ENCODE data around the gene ZNF689.
A peak's percentile ranks its signal among the peaks of the same experiment; 100 is the strongest.

The ZNF689 gene

DNA sequence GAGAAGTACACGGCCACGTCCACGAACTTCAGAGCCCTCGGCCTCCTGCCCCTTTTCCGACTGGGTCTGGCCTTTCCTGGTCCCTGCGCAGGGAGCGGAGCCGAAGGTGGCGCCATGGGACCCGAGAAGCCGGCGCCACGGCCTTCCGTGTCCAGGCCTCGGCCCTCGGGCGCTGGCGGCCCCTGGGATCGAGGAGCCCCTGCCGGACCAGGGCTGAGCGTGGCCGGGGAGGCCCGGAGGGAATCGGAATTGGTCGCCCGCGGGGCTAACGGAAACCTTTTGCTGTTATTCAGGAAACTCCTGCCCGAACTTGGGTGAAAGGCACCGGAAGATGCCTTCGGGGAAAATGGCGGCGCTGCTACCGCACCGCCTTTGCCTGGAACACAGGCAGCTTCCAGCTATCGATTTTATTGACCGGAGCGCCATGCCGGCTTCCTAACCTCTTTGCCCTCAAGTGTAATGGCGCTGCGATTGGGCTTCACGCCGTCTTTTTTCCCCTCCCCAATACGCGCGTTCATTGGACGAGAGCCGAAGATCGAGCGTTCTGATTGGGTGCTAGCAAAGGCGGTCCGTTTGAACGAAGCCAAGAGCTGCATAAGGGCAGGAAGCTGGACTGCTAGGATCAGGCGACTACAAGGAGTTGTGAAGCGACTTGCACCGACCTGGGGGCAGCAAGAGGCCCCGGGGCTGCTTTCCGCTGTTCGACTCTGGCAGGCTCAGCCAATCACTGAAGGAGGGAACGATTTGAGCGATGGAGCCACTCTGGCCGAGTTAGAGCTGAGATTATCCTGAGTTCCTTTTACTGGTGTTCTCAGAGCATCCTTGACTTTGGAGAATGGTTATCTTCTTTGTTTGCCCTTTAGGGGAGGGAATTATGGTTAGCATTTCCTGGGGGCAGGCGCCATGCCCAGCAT is at the start of gene ZNF689:
TSS of gene ZNF689 (minus strand) at position 464 of the 914 bp plus-strand sequence. CDS start at position 116, 348 bp downstream.
- peak; percentile 88 to 89 for DNase-seq (ENCODE audit: low read depth in 1 of 2, low spot score in 1 of 2)

DNA sequence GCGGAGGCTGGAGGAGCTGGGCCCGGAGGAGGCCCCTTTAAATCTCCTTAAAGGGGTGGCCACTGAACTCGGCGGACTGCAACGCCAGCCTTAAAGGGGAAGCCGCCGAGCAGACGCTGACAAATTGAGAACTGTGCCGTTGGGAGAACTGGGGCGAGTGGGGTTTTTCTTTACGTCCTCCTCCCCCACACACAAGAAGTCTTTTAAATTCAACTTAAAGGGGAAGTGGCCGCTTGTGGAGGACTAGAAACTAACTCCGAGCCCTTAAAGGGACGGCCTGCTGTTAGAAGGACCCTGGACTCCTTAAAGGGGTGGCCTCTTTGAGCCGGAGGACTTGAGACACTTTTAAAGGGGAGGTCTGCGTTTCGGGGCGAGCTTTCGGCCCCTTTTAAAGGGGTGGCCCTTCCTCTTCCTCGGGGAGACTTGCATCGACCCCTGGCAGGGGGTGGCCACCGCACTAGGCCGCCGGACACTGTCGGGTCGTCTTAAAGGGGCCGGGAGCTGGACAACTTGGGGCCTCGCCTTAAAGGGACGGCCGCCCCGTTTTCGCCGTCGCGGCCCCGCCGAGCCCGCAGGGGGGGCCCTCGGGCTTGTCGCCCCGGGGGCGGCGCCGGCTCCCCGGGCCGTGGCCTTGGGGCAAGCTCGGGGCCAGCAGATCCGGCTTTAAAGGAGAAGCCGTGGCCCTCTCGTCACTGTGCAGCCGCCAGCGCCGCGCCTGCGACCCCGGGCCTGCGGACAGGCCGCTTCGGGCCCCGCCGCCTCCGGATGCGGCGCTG is 48.7 kb upstream of the ZNF689 start:
- peak in 1 of 2 donors; percentile 93 for DNase-seq (ENCODE audit: low read depth in 1 of 2, low spot score in 1 of 2)

DNA sequence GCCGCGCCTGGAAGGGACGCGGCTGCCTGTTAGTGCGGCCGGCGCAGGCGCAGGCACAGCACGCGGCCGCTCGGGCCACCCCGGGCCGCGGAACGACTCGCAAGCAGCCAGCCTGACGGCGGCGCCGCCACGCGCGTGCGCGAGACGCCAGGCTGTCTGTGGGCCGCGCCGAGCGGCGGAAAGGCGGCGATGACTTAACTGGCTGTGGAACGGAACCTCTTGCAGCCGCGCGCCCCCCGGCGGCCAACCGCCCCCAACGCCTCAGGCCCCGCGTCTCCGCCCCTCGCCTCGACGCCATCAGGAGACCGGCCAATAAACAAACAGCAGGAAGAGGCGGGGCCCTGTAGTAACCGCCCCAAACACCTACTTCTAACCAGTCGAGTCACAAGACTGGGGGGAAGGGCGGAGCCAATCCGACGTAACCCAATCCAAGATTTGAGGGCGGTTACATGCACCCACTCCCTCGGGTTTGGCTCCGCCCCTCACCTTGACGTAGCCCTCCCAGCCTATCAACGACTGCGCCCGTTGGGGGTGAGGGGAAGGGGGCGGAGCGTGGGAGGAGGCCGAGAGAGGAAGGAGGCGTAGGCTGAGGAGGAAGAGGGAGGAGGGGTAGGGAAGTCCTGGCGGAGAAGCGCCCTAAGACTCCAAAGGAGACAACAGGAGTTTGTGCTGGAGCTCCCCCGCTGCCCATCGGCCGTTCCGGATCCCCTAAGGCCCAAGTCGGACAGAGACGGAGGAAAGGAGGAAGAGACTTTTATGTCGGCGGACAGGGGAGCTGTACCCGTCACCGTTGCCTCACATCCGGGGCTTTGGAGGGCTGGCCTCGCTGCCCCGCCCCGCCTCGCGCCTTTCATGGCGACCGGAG is 47.9 kb upstream of the ZNF689 start, which contains the start of gene FBRS:
TSS of gene FBRS (plus strand) at position 566 of the 865 bp plus-strand sequence. CDS start 1,088 bp downstream, outside the sequence.
- DNase-seq (ENCODE audit: low read depth in 1 of 2, low spot score in 1 of 2): peak; percentile 99 to 100

DNA sequence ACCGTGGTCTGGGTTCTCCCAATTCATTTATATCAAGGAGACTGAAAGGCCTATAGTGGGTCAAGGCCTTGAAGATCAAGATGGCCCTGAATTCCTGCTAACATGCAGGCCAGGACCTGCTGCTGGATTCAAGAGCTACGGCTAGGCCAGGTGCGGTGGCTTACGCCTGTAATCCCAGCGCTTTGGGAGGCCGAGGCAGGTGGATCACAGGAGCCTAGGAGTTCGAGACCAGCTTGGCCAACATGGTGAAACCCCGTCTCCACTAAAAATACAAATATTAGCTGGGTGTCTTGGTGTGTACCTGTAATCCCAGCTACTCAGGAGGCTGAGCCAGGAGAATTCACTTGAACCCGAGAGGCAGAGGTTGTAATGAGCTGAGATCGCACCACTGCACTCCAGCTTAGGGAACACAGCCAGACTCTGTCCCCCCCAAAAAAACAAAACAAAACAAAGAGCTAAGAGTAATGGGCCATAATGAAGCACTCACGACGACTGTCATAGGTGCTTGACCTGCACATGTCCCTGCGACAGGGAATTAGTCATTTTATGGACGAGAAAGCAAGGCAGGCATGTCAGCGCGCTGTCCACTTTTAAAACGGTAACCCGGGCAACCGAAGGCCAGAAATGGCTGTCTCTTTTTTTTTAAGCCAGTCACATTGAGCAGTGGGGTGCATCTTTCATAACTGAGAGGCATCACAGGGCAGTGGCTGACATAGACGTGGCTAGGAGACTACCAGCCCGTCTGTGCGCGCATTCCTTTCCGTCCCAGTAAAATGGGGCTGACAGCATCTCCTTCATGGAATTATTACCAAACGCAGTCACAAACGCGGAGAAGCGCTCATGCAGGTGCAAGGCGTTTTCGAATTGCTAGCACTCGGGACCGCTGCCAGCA is 47.0 kb upstream of the ZNF689 start:
- DNase-seq (ENCODE audit: low read depth in 1 of 2, low spot score in 1 of 2): no peak

DNA sequence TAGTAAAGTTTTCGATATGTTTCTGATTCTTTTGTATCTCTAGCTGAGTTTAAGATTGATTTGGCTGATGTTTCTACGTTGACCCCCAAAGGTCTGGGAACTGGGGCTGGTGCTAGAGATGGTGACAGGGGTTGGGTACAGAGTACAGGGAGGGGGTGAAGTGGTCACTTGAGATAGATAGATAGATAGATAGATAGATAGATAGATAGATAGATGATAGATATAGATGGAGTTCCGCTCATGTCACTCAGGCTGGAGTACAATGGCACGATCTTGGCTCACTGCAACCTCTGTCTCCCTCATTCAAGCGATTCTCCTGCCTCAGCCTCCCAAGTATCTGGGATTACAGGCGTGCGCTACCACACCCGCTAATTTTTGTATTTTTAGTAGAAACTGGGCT is 46.2 kb upstream of the ZNF689 start:
- DNase-seq (ENCODE audit: low read depth in 1 of 2, low spot score in 1 of 2): no peak

DNA sequence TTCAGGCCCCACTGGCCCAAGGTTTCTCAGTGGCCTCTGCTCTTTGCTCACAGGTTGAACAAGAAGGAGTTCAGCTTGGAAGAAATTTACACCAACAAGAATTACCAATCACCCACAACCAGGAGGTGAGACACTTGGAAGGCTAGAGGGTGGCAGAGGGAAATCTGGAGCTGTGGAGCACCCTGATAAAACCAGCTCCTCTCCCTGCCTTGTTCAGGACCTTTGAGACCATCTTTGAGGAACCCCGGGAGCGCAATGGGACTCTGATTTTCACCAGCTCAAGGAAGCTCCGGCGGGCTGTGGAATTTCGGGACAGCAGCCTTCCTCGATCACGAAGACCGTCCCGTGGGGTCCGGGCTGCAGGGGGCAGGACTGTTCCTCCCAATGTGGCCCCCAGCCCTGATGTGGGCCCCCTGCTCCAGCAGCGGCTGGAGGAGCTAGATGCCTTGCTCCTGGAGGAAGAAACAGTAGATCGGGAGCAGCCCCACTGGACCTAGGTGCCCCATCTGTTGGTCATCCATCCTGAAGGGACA is 45.7 kb upstream of the ZNF689 start:
- no peak for DNase-seq (ENCODE audit: low read depth in 1 of 2, low spot score in 1 of 2)

DNA sequence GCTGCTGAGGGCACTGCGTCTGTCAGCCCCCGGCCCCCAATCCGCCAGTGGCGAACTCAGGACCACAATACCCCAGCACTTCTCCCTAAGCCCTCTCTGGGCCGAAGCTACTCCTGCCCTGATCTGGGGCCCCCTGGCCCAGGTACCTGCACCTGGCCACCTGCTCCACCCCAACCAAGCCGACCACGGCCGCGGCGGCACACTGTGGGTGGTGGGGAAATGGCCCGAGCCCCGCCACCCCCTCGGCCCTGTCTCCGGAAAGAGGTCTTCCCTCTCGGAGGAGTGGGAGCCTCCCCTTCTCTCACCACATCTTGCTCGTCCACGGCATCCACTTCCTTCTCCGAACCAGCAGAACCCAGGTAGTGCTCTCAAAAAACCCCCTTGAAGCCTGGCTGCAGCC is 44.7 kb upstream of the ZNF689 start:
- DNase-seq (ENCODE audit: low read depth in 1 of 2, low spot score in 1 of 2): no peak

DNA sequence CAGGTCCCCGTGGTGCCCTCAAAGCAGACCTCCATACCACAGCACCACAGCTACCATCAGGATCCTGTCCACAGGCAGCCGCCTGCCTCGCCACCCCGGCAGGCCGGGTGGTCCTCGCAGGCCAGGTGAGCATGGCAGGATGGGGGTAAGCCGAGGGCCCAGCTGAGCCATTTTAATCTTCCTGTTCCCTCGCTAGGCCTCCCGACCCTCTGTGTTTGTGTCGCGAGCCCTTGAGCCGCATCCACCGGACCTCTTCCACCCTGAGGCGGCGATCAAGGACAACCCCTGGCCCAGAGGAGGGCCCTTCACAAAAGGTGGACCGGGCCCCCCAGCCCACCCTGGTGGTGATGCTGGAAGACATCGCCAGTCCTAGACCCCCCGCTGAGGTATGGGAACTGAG is 42.5 kb upstream of the ZNF689 start:
- no peak for DNase-seq (ENCODE audit: low read depth in 1 of 2, low spot score in 1 of 2)

DNA sequence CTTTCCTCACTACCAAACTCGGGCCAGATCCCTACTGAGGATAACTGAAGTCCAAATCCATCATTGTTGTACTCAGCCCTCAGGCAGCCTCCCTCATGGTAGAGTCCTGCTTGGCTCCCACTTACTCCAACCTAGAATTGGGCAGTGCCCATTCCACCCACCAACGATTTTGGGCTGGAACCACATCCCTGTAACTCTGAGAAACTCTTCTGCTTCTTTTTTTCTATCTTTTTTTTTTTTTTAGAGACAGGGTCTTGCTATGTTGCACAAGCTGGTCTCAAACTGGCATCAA is 41.8 kb upstream of the ZNF689 start:
- DNase-seq (ENCODE audit: low read depth in 1 of 2, low spot score in 1 of 2): no peak

DNA sequence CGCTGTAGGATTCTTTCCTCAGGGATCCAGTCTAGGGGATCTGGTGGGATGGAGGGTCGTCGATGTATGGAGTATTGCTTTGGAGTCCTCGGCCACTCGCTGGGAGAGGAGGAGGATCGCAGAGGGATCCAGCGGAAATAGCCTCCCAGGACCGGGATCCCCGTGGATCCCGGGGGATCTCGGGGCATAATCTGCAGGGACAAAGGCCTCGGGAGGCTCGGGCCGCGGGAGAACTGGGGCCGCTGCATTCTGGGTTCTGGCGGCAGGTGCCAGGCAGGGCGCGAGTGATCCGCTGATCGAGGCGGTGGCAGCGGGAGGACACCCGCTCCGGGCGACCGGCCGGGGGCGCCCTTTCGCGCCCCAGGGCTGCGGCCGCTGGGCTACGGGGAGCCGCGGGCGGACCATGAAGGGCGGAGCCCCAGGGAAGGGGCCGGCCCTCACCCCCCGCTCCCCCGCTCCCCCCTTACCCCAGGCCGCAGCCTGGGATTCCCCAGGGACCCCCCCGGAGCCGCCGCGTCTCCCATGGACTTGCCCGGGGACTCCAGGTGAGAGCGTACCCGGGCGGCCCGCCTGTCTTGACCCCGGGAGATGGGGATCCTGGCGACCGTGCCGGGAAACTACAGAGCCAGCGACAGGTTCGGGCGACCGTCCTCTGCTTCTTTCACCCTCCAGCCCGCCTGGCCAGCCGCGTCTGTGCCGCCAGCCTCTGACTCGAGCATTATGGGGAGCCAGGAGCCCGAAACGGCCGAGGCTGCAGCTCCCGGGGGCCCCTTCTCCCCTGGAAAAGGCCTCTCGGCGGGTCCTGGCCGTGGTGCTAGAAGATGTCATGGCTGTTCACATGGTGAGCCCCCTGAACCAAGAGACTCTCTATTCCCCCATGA is 41.2 kb upstream of the ZNF689 start:
- peak; percentile 50 to 74 for DNase-seq (ENCODE audit: low read depth in 1 of 2, low spot score in 1 of 2)

DNA sequence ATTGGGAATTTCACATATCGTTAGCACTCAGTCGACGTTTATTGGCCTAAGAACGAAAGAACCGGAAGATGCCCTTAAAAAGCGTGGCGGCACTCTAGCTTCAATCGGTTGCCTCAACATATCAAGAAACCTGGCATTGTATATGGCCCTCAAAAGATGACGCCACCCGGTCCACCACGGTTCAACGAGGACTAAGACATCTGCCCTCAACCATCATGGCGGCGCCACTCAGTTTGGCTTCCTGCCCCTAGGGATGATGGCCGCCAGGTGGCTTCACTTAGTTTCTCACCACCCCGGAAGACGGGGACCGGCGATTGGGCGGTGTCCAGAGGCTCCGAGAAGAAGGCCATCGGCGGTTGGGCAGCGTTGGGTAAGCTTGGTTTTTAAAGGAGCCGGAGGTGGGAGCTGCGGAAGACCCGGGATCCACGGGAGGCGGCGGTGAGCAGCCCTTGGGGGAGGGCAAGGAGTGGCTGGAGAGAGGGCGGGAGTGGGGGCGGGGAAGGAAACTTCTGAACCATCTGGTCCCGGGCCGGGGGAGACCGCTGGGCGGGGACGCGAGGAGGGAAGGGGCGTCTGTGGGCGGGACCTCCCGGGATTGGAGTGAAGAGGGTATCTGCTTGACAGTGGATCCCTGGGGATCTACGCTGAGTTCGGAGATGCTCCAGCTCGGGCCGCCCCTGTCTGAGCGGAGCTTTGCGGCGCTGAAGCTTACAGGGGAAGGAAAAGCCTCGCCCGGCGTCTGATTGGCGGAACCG is 40.4 kb upstream of the ZNF689 start, which contains the start of gene PRR14:
TSS of gene PRR14 (plus strand) at position 592 of the 755 bp plus-strand sequence. CDS start 686 bp downstream, outside the sequence.
- peak; percentile 96 for DNase-seq (ENCODE audit: low read depth in 1 of 2, low spot score in 1 of 2)

DNA sequence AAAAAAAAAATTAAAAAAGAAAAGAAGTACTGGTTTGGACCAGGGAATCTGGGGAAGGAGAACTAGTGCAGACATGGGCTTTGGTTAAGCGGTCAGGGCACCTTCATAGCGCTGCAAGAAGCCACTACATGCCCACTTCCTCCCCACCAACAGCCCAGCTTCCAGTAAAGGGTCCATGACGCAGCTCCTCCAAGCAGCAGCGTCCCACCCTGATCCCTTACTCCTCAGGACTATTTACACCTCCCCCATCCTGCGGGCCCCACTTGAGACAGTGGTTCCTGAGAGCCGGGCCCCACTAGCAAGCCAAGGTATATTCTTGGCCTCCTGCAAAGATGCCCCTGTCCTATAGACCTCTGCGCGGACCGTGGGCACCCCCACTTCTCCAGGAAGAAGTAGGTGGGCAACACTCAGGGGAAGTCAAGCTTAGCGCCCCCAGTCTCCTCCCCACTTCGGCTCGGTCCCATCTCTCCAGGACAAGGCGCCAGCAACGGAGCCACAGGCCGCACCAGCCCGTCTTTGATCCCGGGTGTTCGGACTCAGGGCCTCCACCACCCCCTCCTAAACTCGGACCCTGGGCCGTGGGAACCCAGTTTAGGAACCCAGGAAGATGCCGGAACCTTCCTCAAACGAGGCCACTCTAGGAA is 39.7 kb upstream of the ZNF689 start:
- no peak for DNase-seq (ENCODE audit: low read depth in 1 of 2, low spot score in 1 of 2)

DNA sequence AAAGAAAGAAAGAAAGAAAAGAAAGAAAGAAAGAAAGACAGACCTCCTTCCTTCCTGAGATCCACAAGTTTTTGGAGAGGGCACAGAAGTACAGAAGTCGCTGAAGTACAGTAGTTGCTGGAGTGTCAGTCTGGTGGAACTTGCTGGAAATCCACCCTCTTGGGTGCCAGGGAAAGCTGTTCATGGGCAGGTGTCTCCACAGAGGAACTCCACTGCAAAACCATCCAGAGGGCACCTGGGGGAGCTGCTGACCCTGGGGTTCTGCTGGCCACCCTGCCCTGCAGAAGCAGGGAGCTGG is 37.0 kb upstream of the ZNF689 start:
- DNase-seq (ENCODE audit: low read depth in 1 of 2, low spot score in 1 of 2): no peak

DNA sequence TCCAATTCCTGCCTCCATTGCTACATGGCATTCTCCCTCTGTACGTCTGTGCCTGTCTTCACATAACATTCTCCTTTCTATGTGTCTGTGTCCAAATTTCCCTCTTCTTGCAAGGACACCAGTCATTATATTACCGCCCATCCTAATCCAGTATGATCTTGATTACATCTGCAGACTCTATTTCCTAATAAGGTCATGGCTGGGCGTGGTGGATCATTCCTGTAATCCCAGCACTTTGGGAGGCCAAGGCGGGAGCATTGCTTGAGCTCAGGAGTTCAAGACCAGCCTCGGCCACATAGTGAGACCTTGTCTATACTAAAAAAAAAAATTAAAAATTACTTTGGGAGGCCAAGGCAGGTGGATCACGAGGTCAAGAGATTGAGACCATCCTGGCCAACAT is 35.5 kb upstream of the ZNF689 start:
- no peak for DNase-seq (ENCODE audit: low read depth in 1 of 2, low spot score in 1 of 2)

DNA sequence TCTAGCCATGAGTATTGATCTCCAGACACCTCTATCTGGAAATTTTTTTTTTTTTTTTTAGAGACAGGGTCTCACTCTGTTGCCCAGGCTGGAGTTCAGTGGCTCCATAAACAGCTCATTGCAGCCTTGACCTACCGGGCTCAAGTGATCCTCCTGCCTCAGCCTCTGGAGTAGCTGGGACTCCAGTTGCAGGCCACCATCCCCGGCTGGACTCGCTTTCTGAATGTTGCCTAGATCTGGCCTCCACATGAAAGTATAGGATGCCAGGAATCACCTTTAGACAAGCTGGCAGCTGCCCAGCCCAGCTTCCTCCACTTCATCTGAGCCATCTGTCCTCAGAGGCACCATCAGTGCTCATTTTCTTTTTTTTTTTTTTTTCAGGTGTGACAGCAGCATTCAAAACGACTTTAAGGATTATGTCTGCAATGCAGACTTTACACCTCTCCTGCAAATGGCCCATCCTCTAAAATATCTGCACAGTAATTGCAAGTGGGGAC is 34.2 kb upstream of the ZNF689 start:
- no peak for DNase-seq (ENCODE audit: low read depth in 1 of 2, low spot score in 1 of 2)

DNA sequence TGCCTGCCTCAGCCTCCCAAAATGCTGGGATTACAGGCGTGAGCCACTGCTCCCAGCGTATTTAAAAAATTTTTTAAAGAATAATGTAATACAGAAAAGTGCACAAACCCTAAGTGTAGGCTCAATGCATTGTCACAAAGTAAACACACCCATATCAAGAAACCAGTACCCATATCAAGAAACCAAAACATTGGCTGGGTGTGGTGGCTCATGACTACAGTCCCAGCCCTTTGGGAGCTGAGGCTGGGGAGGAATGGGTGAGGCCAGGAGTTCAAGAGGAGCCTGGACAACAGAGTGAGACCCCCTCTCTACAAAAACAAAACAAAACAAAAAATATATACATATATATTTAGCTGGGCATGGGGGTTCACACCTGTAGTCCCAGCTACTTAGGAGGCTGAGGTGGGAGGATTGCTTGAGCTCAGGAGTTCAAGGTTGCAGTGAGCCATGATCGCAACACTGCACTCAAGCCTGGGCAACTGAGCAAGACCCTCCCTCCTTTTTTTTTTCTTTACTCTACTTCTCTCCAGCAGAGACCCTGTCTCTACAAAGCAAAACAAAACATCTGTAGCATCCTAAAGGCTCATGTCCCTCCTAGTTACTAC is 31.3 kb upstream of the ZNF689 start:
- DNase-seq (ENCODE audit: low read depth in 1 of 2, low spot score in 1 of 2): no peak

DNA sequence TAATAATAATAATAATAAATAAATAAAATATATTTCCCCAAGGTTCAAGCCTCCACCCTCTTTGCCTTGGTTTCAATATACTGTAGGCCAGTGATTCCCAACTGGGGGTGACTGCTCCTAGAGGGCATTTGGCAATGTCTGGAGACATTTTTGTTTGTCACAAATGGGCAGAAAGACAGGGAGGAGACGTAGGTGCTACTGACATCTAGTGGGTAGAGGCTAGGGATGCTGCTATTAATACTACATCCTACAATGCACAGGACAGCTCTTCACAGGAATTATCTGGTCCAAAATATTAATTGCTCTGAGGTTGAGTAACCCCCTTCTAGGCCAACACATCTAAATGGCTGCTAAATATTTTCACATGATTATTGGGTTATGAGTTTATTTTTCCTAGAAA is 27.8 kb upstream of the ZNF689 start:
- no peak for DNase-seq (ENCODE audit: low read depth in 1 of 2, low spot score in 1 of 2)
